Motor neuron (in vitro differentiated cells): ENCODE results near the gene KCNQ4. TPM values are rescaled to one million over a fixed set of nuclear protein-coding genes. Genes with fewer than 3 reads are reported as not detected.
A peak's percentile ranks its signal among the peaks of the same experiment; 100 is the strongest.

Source experiments
- ATAC-seq, 8 experiments: fragments of 200-7000 bp; cut with Tn5 transposase; replicated peaks in 6 of 8; 2 replicates each; pipeline ENCODE4 v1.8.0; 2021; ENCODE audit warnings: mild to moderate bottlenecking in 8 of 8, moderate library complexity in 8 of 8
- H3K27ac ChIP-seq, 2 donors: fragments of 250-450 bp; sonication (Bioruptor Pico); 2 replicates each; pipeline ENCODE4 v1.9.0; 2021; ENCODE audit warnings: antibody characterized with exemption in 2 of 2, mild to moderate bottlenecking in 2 of 2, moderate library complexity in 1 of 2
- H3K4me1 ChIP-seq, 2 donors: fragments of 250-450 bp; sonication (Bioruptor Pico); replicated peaks in 1 of 2; 2 replicates each; pipeline ENCODE4 v1.6.1; 2021; ENCODE audit warnings: antibody characterized with exemption in 2 of 2, mild to moderate bottlenecking in 2 of 2, moderate library complexity in 1 of 2
- H3K4me3 ChIP-seq, 5 donors: fragments of 250-450 bp; sonication (Bioruptor Pico); 2 replicates each; pipeline ENCODE4 v1.9.0; 2021; ENCODE audit warnings: antibody characterized with exemption in 5 of 5, mild to moderate bottlenecking in 5 of 5, moderate library complexity in 4 of 5
- WGBS, 10 experiments: fragments of 450-650 bp; shearing (Covaris generic); methylation state at CpG; one replicate each; pipeline ENCODE4 v1.0.0; 2022; 5-methylcytosine and 5-hydroxymethylcytosine counted together
- in situ Hi-C, 9 experiments: fragments of 400-800 bp; cut with MboI; loops; one replicate each; pipeline ENCODE4 v1.15.0; 2021; ENCODE audit warnings: low sequenced_read_pairs in 9 of 9, low pct_unique_long_range_greater_than_20kb in 2 of 9; ENCODE audit not compliant: unreplicated experiment in 9 of 9
- total RNA-seq, 8 experiments: library from RNA; unstranded; fragments of 300-600 nt; gene quantifications; 2 replicates each; pipeline versions ENCODE4 v1.2.3 to v1.2.4, GENCODE V29; 2022

Gene KCNQ4
- total RNA-seq, 8 experiments from 2014 or later: 0.22 to 4.6 (median 0.53) TPM

- 79 to 100% (median 92%) methylated on average over 2 to 11 of the region's 11 CpGs; no CpG with 5 or more reads in 2 of the 10 experiments for WGBS, 10 experiments
- H3K4me1 ChIP-seq: peaks cover 0 to 3% of the 10 kb centered on the region in 2 donors
- in situ Hi-C loops: no loop called here
- H3K4me3 ChIP-seq: no peak overlapping the region
- H3K27ac ChIP-seq: no peak overlapping the region
- no peak for ATAC-seq
These were observed 96.0 kb downstream of the KCNQ4 start for GRCh38 chr1:40879482-40880175.

GRCh38 chr1:40880813-40881549 is 97.4 kb downstream of the KCNQ4 start:
- ATAC-seq: no peak
- H3K27ac ChIP-seq: no peak overlapping the region
- no peak overlapping the region for H3K4me3 ChIP-seq
- peaks cover 0 to 3% of the 10 kb centered on the region in 2 donors for H3K4me1 ChIP-seq
- 75 to 100% (median 92%) methylated on average over 1 to 6 of the region's 6 CpGs; no CpG with 5 or more reads in 3 of the 10 experiments for WGBS, 10 experiments
- in situ Hi-C loops: no loop called here

DNA sequence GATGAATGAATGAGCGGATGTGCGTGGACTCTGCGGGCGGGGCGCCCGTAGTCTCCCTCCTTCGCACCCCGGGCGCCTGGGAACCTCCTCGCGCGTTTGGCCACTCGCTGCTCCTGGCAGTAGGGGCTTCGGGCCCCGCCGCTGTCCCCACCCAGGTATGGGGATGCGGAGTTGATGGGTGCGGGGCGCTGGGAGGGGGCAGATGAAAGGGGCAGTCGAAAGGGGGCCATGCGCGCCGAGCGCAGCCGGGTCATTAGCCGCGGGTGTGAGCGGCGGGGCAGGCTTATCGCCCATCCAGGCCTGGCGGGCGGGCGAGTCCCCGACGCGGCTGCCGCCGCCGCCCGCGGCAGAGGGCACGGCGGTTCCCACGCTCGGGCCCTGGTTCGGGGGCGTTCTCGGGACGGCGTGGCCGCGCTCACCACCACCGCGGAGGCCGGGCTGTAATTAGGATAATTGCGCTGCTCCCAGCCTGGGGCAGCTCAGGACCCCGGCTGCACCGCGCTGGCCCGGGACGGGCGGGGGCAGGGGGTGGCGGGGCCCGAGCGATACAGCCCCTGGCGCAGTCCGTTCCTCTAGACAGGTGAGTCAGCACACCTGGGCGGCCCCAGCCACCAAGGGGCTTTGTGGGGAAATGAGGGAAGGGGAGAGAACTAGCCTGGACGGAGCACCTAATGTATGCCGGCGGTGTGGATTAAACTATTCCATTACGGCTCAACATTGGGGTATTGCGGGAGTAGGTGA is 100.6 kb downstream of the KCNQ4 start:
- peak in 4 of 8 experiments; percentile 30 to 63 (median 33) for ATAC-seq
- H3K27ac ChIP-seq: no peak overlapping the region
- H3K4me3 ChIP-seq: no peak overlapping the region
- 6 to 100% (median 44%) methylated on average over 2 to 11 of the region's 73 CpGs; no CpG with 5 or more reads in 4 of the 10 experiments for WGBS, 10 experiments
- peaks cover 0 to 3% of the 10 kb centered on the region in 2 donors for H3K4me1 ChIP-seq
- in situ Hi-C loops: no loop called here

DNA sequence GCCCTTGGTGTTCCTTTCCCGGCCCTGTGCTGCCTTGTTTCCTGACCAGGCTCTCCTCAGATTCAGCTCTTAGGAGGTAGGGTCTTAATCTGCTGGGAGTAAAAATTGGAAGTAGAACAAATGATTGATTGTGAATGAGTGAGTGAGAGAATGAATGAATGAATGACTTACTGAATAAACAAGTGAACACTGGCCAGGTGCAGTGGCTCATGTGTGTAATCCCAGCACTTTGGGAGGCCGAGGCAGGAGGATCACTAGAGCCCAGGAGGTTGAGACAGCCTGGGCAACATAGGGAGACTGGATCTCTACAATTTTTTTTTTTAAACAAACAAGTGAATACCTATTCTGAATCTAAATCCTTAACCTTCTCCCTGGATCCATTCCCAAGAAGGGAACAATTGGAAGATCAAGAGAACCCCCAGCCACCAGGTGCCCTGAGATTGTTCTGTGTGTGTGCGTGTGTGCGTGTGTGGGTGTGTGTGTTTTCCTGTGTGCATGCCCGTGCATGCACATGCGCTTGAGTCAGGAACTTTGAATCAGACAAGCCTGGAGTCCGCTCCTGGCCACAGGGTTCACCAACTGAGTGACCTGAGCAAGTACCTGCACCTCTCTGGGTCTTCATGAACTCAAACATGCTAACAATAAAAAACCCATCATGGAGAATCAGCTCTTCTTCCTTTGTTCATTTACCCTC is 102.9 kb downstream of the KCNQ4 start:
- peak in 1 of 8 experiments; percentile 14 for ATAC-seq
- 20 to 100% (median 75%) methylated on average over 1 to 7 of the region's 7 CpGs; no CpG with 5 or more reads in 1 of the 10 experiments for WGBS, 10 experiments
- Histone ChIP-seq H3K27ac (no peak overlapping the region), H3K4me1 (no peaks in the 10 kb centered on the region), H3K4me3 (no peak overlapping the region)
- in situ Hi-C loops: no loop called here

DNA sequence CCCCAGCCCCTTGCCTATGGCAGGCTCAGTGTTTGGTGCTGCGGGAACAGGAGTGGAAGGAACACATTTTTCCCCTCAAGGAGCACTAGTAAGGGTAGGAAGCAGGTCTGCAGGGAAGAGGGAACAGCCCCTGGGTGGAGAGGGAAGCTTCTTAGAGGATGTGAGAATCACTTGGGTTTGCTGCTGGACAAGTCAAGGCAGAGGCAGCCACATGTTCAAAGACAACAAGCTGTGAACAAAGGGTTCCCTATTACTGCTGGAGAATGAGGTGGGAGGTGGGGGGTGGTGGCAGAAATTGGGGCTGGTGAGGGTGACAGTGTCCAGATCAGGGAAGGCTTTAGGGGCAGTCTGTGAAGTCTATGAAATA is 103.4 kb downstream of the KCNQ4 start:
- no peak for ATAC-seq
- 67 to 100% (median 80%) methylated on average over 1 of the region's 1 CpG; no CpG with 5 or more reads in 4 of the 10 experiments for WGBS, 10 experiments
- Histone ChIP-seq H3K4me1 (no peaks in the 10 kb centered on the region), H3K4me3 (no peak overlapping the region), H3K27ac (no peak overlapping the region)
- in situ Hi-C loops: no loop called here

GRCh38 chr1:40887652-40888051 is 104.1 kb downstream of the KCNQ4 start:
- in situ Hi-C loops: no loop called here
- Histone ChIP-seq H3K27ac (no peak overlapping the region), H3K4me1 (no peaks in the 10 kb centered on the region), H3K4me3 (no peak overlapping the region)
- no peak for ATAC-seq
- WGBS, 10 experiments: 14 to 100% (median 94%) methylated on average over 1 to 5 of the region's 6 CpGs; no CpG with 5 or more reads in 2 of the 10 experiments

Other genes with a start within 250 kb of the KCNQ4 start
- gene RIMS3, start 118.1 kb upstream of the KCNQ4 start, total RNA-seq: 100 to 1,000 TPM in 1 of 8 experiments, 10 to 100 TPM in 4, under 1 TPM in 3; 0.13 to 112 (median 52.3) TPM
- gene NFYC, start 92.1 kb upstream of the KCNQ4 start, total RNA-seq: 10 to 100 TPM; 30.0 to 83.7 (median 65.7) TPM
- gene CITED4, start 78.6 kb downstream of the KCNQ4 start, total RNA-seq: 1 to 10 TPM in 6 of 8 experiments, under 1 TPM in 2; 0.20 to 6.1 (median 2.8) TPM
- 10 to 100 TPM; 18.2 to 93.4 (median 44.2) TPM for gene CTPS1, start 195.9 kb downstream of the KCNQ4 start, total RNA-seq
- 1 to 10 TPM in 5 of 8 experiments, under 1 TPM in 3; 0.50 to 4.2 (median 1.5) TPM for gene SLFNL1, start 237.9 kb downstream of the KCNQ4 start, total RNA-seq